Ishikawa (cell line): Measurements from ENCODE around the gene RABGEF1.

Source experiments
- CEBPB ChIP-seq: IDR thresholded peaks from 2 replicates; pipeline ENCODE4 v1.6.1; 2012
- CREB1 ChIP-seq: IDR thresholded peaks from 2 replicates; pipeline ENCODE4 v1.6.1; 2012; ENCODE audit warnings: low read depth
- EGR1 ChIP-seq: IDR thresholded peaks from 2 replicates; pipeline ENCODE4 v1.6.1; 2012
- EP300 ChIP-seq: IDR thresholded peaks from 2 replicates; pipeline ENCODE4 v1.6.1; 2012; ENCODE audit warnings: borderline replicate concordance
- FOXM1 ChIP-seq: IDR thresholded peaks from 2 replicates; pipeline ENCODE4 v1.6.1; 2012; ENCODE audit warnings: low read depth, borderline replicate concordance
- MAX ChIP-seq: IDR thresholded peaks from 2 replicates; pipeline ENCODE4 v1.6.1; 2012
- NFIC ChIP-seq: IDR thresholded peaks from 2 replicates; pipeline ENCODE4 v1.6.1; 2012
- RAD21 ChIP-seq: IDR thresholded peaks from 2 replicates; pipeline ENCODE4 v1.6.1; 2012; ENCODE audit warnings: low read depth
- REST ChIP-seq: IDR thresholded peaks from 2 replicates; pipeline ENCODE4 v1.6.1; 2012; ENCODE audit warnings: low read depth, mild to moderate bottlenecking
- TAF1 ChIP-seq: IDR thresholded peaks from 2 replicates; pipeline ENCODE4 v1.6.1; 2012; ENCODE audit warnings: low read depth, mild to moderate bottlenecking
- TCF12 ChIP-seq: IDR thresholded peaks from 2 replicates; pipeline ENCODE4 v1.6.1; 2012; ENCODE audit warnings: low read depth
- TEAD4 ChIP-seq: IDR thresholded peaks from 2 replicates; pipeline ENCODE4 v1.6.1; 2012
- USF1 ChIP-seq: IDR thresholded peaks from 2 replicates; pipeline ENCODE4 v1.6.1; 2012
- YY1 ChIP-seq: IDR thresholded peaks from 2 replicates; pipeline ENCODE4 v1.6.1; 2012; ENCODE audit warnings: low read depth
- ZBTB7A ChIP-seq: IDR thresholded peaks from 2 replicates; pipeline ENCODE4 v1.6.1; 2012; ENCODE audit warnings: low read depth

The RABGEF1 gene

GRCh38 chr7:66740980-66741709, 612 bp downstream of the RABGEF1 start:
- TF ChIP-seq ZBTB7A (peak; percentile 71), TEAD4 (0 out of 2 replicates have a peak, but pooled peaks have one; percentile 40)

GRCh38 chr7:66741710-66742049, 1.1 kb downstream of the RABGEF1 start:
- TF ChIP-seq REST = no peak
- no peak for TF ChIP-seq CREB1
- no peak for TF ChIP-seq FOXM1
- TF ChIP-seq EGR1 = no peak
- no peak for TF ChIP-seq EP300

- TF ChIP-seq EGR1 (no peak), CEBPB (no peak), TAF1 (no peak), YY1 (no peak), MAX (no peak), REST (no peak), CREB1 (no peak), EP300 (no peak), TEAD4 (no peak), ZBTB7A (no peak), FOXM1 (no peak), NFIC (no peak), TCF12 (no peak), USF1 (no peak), RAD21 (no peak)
Measured at GRCh38 chr7:66743920-66744319, 3.4 kb downstream of the RABGEF1 start.

- TF ChIP-seq USF1 (no peak), EP300 (no peak), CREB1 (no peak), TAF1 (no peak), NFIC (no peak), EGR1 (no peak), MAX (no peak), TEAD4 (no peak), REST (no peak), CEBPB (no peak), FOXM1 (no peak), ZBTB7A (no peak), RAD21 (no peak), TCF12 (no peak), YY1 (no peak)
Measured at GRCh38 chr7:66747385-66747784, 6.9 kb downstream of the RABGEF1 start.

GRCh38 chr7:66747881-66748511, 7.5 kb downstream of the RABGEF1 start:
- TF ChIP-seq MAX (no peak), TEAD4 (no peak), CREB1 (no peak), ZBTB7A (no peak), REST (no peak), EP300 (no peak), NFIC (no peak), RAD21 (no peak), EGR1 (no peak), USF1 (no peak), CEBPB (no peak), FOXM1 (no peak)
